HepG2 (cell line): Measurements from ENCODE around the gene SEC24A. TPM values are rescaled to one million over a fixed set of nuclear protein-coding genes. Genes with fewer than 3 reads are reported as not detected.

ENCODE experiments used
- ARNTL ChIP-seq: sonication (generic); formaldehyde crosslinking; IDR thresholded peaks from 2 replicates; pipeline ENCODE4 v1.4.0; 2020; ENCODE audit warnings: mild to moderate bottlenecking, missing genetic modification reagents
- ATF3 ChIP-seq: sonication (generic); formaldehyde crosslinking; IDR thresholded peaks from 2 replicates; pipeline ENCODE4 v1.4.0; 2020; ENCODE audit warnings: missing genetic modification reagents
- ATF6 ChIP-seq: sonication (generic); formaldehyde crosslinking; conservative IDR thresholded peaks from 2 replicates; pipeline ENCODE4 v1.4.0; 2020; ENCODE audit warnings: missing genetic modification reagents
- BHLHE40 ChIP-seq: IDR thresholded peaks from 2 replicates; pipeline ENCODE4 v1.6.1; 2011; ENCODE audit warnings: low read length, improper control_type of control experiment
- BRCA1 ChIP-seq: sonication (generic); formaldehyde crosslinking; IDR thresholded peaks from 2 replicates; pipeline ENCODE4 v1.4.0; 2020; ENCODE audit warnings: missing genetic modification reagents
- CREB1 ChIP-seq, 2 experiments: fragments of 450-650 bp in 1 of 2; IDR thresholded peaks; 2 replicates each; pipeline ENCODE4 v1.6.1; 2016 to 2017; ENCODE audit warnings: control low read depth in 1 of 2, mild to moderate bottlenecking in 1 of 2, missing compliant biosample characterization in 1 of 2, missing genetic modification characterization in 1 of 2
- EZH2 ChIP-seq: conservative IDR thresholded peaks from 2 replicates; pipeline ENCODE4 v1.6.1; 2012; ENCODE audit warnings: mild to moderate bottlenecking, low read depth, low read length, moderate library complexity
- GATAD1 ChIP-seq: IDR thresholded peaks from 2 replicates; pipeline ENCODE4 v1.6.1; 2016; ENCODE audit warnings: missing genetic modification reagents, missing compliant biosample characterization
- HMGA1 ChIP-seq: sonication (generic); formaldehyde crosslinking; conservative IDR thresholded peaks from 2 replicates; pipeline ENCODE4 v1.4.0; 2020; ENCODE audit warnings: missing genetic modification reagents
- IRF2 ChIP-seq: IDR thresholded peaks from 2 replicates; pipeline ENCODE4 v1.6.1; 2018; ENCODE audit warnings: missing genetic modification reagents, missing compliant biosample characterization
- KLF13 ChIP-seq: sonication (generic); formaldehyde crosslinking; IDR thresholded peaks from 2 replicates; pipeline ENCODE4 v1.4.0; 2020; ENCODE audit warnings: mild to moderate bottlenecking, missing genetic modification reagents
- MBNL3 ChIP-seq: fragments of 250-450 bp; sonication (Bioruptor Pico); conservative IDR thresholded peaks from 2 replicates; pipeline ENCODE4 v1.8.0; 2022; ENCODE audit warnings: mild to moderate bottlenecking, inconsistent platforms
- NFYC ChIP-seq: IDR thresholded peaks from 2 replicates; pipeline ENCODE4 v1.6.1; 2016; ENCODE audit warnings: missing genetic modification reagents, missing compliant biosample characterization
- TSC22D2 ChIP-seq: sonication (generic); formaldehyde crosslinking; IDR thresholded peaks from 2 replicates; pipeline ENCODE4 v1.5.1; 2020; ENCODE audit warnings: missing genetic modification reagents, mild to moderate bottlenecking, borderline replicate concordance
- ZNF121 ChIP-seq: sonication (generic); formaldehyde crosslinking; IDR thresholded peaks from 2 replicates; pipeline ENCODE4 v1.5.0; 2020; ENCODE audit warnings: mild to moderate bottlenecking, missing genetic modification reagents
- ZNF383 ChIP-seq: sonication (generic); formaldehyde crosslinking; IDR thresholded peaks from 2 replicates; pipeline ENCODE4 v1.4.0; 2020; ENCODE audit warnings: missing genetic modification reagents, mild to moderate bottlenecking, borderline replicate concordance
- ZNF430 ChIP-seq: sonication (generic); formaldehyde crosslinking; IDR thresholded peaks from 2 replicates; pipeline ENCODE4 v1.9.0; 2021; ENCODE audit warnings: mild to moderate bottlenecking, missing genetic modification reagents
- ZNF841 ChIP-seq: sonication (generic); formaldehyde crosslinking; IDR thresholded peaks from 2 replicates; pipeline ENCODE4 v1.8.1; 2023; ENCODE audit warnings: missing genetic modification reagents, borderline replicate concordance
- ZSCAN9 ChIP-seq: IDR thresholded peaks from 2 replicates; pipeline ENCODE4 v1.6.1; 2016; ENCODE audit warnings: borderline replicate concordance
- polyA plus RNA-seq, 8 experiments: library from polyadenylated mRNA; depleted of rRNA in 3 of 8; stranded (reverse) in 7 of 8; unstranded in 1 of 8; fragments of >200 nt; fragmentation: Illumina TruSeq in 4 of 8; extraction: Trizol in 4 of 8; gene quantifications; 2 replicates each; pipeline versions ENCODE4 v1.2.1 to v1.2.3, GENCODE V29; 2011 to 2016; ENCODE audit warnings: low read depth in 4 of 8, missing spikeins in 1 of 8, mixed read lengths in 1 of 8; ENCODE audit not compliant: insufficient read depth in 1 of 8
- total RNA-seq, 5 experiments: library from RNA; depleted of rRNA; stranded (reverse); fragments of >200 nt; fragmentation: Illumina TruSeq; extraction: Trizol; gene quantifications; 2 replicates each; pipeline ENCODE4 v1.2.3, GENCODE V29; 2016; ENCODE audit warnings: low read depth in 1 of 5
- TF ChIP-seq, protein P1 (sequence below): IDR thresholded peaks from 2 replicates; pipeline ENCODE4 v1.6.1; 2016; ENCODE audit warnings: missing genetic modification reagents, missing compliant biosample characterization
- TF ChIP-seq, protein P2 (sequence below): sonication (generic); formaldehyde crosslinking; IDR thresholded peaks from 2 replicates; pipeline ENCODE4 v1.4.0; 2020; ENCODE audit warnings: mild to moderate bottlenecking, missing genetic modification reagents
- TF ChIP-seq, protein P3 (sequence below): sonication (generic); formaldehyde crosslinking; IDR thresholded peaks from 2 replicates; pipeline ENCODE4 v1.4.0; 2020; ENCODE audit warnings: missing genetic modification reagents
- TF ChIP-seq, protein P4 (sequence below): sonication (generic); formaldehyde crosslinking; IDR thresholded peaks from 2 replicates; pipeline ENCODE4 v1.5.0; 2020; ENCODE audit warnings: mild to moderate bottlenecking, missing genetic modification reagents

Gene SEC24A
- total and polyA plus RNA-seq, 2 of the 13 experiments (the other 11 are each of a cell fraction or from before 2014, with no cell fraction given), result 30.5 to 56.8 TPM

GRCh38 chr5:134738133-134738962 is 89.8 kb downstream of the SEC24A start, which contains the start of gene CAMLG (continued):
- TF ChIP-seq, protein P1, sequence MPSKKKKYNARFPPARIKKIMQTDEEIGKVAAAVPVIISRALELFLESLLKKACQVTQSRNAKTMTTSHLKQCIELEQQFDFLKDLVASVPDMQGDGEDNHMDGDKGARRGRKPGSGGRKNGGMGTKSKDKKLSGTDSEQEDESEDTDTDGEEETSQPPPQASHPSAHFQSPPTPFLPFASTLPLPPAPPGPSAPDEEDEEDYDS (CRISPR knock-in tag), result peak; percentile 78
- TF ChIP-seq ZNF841 (CRISPR knock-in tag), result no peak
- 0 out of 2 replicates have a peak, but pooled peaks have one; percentile 43 for TF ChIP-seq ZNF121 (CRISPR knock-in tag)
- TF ChIP-seq, protein P2, sequence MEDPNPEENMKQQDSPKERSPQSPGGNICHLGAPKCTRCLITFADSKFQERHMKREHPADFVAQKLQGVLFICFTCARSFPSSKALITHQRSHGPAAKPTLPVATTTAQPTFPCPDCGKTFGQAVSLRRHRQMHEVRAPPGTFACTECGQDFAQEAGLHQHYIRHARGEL, result peak; percentile 53; the same call in 1 of the 2 replicates
- 0 out of 2 replicates have a peak, but pooled peaks have one; percentile 63 for TF ChIP-seq ZSCAN9
- TF ChIP-seq EZH2, result no peak
- peak; percentile 59 for TF ChIP-seq NFYC (CRISPR knock-in tag)
- no peak for TF ChIP-seq ATF6 (CRISPR knock-in tag)
- peak; percentile 89 for TF ChIP-seq CREB1 (IDR thresholded peaks at IDR 0.05)
- TF ChIP-seq CREB1 (CRISPR knock-in tag; IDR thresholded peaks at IDR 0.05), result peak; percentile 94
- peak; percentile 79 for TF ChIP-seq TSC22D2 (CRISPR knock-in tag)
- peak; percentile 97 for TF ChIP-seq ARNTL
- TF ChIP-seq ZNF383 (CRISPR knock-in tag), result peak; percentile 86; the same call in 1 of the 2 replicates
- 0 out of 2 replicates have a peak, but pooled peaks have one; percentile 56 for TF ChIP-seq KLF13 (CRISPR knock-in tag)
- TF ChIP-seq GATAD1 (CRISPR knock-in tag), result peak; percentile 92
- no peak for TF ChIP-seq HMGA1 (CRISPR knock-in tag)
- TF ChIP-seq ATF3 (CRISPR knock-in tag), result peak; percentile 66
- TF ChIP-seq, protein P3, sequence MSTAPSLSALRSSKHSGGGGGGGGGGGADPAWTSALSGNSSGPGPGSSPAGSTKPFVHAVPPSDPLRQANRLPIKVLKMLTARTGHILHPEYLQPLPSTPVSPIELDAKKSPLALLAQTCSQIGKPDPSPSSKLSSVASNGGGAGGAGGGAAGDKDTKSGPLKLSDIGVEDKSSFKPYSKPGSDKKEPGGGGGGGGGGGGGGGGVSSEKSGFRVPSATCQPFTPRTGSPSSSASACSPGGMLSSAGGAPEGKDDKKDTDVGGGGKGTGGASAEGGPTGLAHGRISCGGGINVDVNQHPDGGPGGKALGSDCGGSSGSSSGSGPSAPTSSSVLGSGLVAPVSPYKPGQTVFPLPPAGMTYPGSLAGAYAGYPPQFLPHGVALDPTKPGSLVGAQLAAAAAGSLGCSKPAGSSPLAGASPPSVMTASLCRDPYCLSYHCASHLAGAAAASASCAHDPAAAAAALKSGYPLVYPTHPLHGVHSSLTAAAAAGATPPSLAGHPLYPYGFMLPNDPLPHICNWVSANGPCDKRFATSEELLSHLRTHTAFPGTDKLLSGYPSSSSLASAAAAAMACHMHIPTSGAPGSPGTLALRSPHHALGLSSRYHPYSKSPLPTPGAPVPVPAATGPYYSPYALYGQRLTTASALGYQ (CRISPR knock-in tag), result no peak
- peak; percentile 94; the same call in 1 of the 2 replicates for TF ChIP-seq BRCA1 (CRISPR knock-in tag)
- no peak for TF ChIP-seq MBNL3 (CRISPR knock-in tag)
- peak; percentile 77 for TF ChIP-seq BHLHE40
- peak; percentile 96 for TF ChIP-seq IRF2
- peak; percentile 76 for TF ChIP-seq ZNF430 (CRISPR knock-in tag)
- TF ChIP-seq, protein P4, sequence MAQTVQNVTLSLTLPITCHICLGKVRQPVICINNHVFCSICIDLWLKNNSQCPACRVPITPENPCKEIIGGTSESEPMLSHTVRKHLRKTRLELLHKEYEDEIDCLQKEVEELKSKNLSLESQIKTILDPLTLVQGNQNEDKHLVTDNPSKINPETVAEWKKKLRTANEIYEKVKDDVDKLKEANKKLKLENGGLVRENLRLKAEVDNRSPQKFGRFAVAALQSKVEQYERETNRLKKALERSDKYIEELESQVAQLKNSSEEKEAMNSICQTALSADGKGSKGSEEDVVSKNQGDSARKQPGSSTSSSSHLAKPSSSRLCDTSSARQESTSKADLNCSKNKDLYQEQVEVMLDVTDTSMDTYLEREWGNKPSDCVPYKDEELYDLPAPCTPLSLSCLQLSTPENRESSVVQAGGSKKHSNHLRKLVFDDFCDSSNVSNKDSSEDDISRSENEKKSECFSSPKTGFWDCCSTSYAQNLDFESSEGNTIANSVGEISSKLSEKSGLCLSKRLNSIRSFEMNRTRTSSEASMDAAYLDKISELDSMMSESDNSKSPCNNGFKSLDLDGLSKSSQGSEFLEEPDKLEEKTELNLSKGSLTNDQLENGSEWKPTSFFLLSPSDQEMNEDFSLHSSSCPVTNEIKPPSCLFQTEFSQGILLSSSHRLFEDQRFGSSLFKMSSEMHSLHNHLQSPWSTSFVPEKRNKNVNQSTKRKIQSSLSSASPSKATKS (CRISPR knock-in tag), result no peak
